ENCODE results near the gene EFNA2.

- no peak for TF ChIP-seq CTCF (IDR thresholded peaks at IDR 0.05; ENCODE audit: low read depth, low read length, poor library complexity, severe bottlenecking)
- no peak for TF ChIP-seq EZH2phosphoT487 (IDR thresholded peaks at IDR 0.05; ENCODE audit: borderline replicate concordance, low read length)
Observed at GRCh38 chr19:1310853-1311180, 25.1 kb downstream of the EFNA2 start.

Data from DOHH2 (cell line).